Stimulated activated naive CD8-positive, alpha-beta T cell treated with anti-CD3 and anti-CD28 coated beads, Interleukin-15, Interleukin-2, amounts not matched to agents 100 U/mL and 50 U/mL, for 24 hours (primary cell): Measurements from ENCODE around the gene CALML4.
"Not testable (repeated sequence)": the region's sequence is repeated elsewhere in the genome, so short reads cannot be mapped to it uniquely, and the experiment has no call there.

Source experiments
- ATAC-seq: fragments of 150-1000 bp; cut with Tn5 transposase; one replicate; pipeline ENCODE4 v1.10.0; 2021
- DNase-seq: peaks from one replicate; pipeline ENCODE4 v3.0.0; 2021

CALML4 gene, protein sequence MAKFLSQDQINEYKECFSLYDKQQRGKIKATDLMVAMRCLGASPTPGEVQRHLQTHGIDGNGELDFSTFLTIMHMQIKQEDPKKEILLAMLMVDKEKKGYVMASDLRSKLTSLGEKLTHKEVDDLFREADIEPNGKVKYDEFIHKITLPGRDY

DNA sequence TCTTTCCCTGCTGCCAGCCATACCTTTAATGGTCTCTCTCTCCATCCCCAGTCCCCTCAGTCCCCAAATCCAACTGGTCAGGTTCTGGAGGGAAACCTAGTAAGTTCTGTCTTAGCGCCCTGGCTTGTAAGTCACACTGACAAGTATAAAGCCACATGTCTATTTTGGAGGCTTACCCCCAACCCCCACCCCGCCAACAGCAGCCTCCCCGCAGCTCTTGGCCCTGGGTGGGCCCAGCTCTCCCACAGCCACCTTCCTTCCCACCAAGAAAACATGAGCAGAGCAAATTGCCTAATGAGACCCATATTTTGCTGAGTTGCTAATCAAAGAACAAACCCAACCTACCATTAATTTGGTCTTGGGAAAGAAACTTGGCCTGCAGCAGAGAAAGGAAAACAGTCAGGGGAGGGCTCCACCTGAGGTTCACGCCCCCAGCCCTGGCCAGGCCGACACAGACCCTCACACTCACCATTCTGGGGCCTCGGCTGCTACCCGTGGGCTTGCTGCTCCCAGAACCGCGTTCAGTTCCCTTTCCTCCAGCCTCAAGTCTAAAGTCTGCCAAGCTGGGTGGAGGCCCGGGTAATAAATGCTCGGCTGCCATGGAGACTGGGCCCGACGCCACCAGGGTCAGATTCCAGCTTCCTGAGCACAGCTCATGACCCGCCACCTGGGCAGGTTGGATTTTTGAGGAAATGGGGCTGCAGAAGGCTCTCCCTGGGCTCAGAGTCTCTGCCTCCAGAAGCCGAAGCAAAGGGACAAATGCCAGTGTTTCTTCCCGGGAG lies at the start of gene CALML4:
CALML4 (minus strand) TSS at position 557 of the 782 bp plus-strand sequence; CDS start at position 472, 85 bp downstream.
- DNase-seq: no peak
- no peak for ATAC-seq

DNA sequence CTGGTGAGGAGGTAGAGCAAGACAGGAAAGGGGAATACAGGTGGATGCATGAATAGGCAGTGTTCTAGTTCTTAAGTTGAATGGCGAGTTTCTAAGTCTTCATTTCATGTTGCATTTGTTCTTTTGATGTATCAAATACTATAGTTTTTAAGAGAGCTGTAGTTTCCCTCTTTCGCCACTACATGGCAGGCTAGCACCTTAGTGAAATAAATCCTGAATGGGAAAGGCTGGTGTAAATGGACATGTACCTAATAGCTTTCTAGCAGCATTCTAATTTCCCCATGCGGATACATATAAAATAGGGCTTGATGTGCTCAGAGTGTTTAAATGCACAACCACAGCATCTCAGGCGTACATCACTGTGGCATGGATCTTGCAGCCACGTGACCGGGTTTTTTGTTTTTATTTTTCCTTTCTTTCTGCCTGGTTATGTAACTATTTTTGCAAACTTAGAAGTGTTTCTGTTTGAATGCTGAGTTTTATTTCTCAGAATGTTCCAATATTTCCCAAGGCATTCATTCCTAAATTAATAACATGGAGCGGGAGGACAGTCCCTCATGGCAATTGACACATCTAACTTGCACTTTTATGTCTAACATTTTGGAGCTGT lies 47.9 kb upstream of the CALML4 start:
- ATAC-seq (peak; percentile 68), DNase-seq (no peak)

DNA sequence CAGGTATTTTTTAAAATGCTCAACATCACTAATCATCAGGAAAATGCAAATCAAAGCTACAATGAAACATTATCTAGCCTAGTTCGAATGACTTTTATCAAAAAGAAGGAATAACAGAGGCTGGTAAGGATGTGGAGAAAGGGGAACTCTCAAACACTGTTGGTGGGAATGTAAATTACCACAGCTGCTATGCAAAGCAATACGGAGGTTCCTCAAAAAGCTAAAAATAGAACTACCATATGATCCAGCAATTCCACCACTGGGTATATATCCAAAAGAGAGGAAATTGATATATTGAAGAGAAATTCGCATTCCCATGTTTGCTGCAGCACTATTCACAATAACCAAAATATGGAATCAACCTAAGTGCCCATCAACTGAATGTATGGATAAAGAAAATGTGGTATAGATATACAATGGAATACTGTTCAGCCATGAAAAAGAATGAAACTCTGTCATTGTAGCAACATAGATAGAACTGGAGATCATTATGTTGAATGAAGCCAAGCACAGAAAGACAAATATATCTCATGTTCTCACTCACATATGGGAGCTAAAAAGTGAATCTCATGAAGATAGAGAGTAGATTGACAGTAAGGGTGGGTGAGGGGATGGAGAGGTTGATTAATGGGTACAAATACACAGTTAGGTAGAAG lies 44.1 kb upstream of the CALML4 start:
- DNase-seq (no peak), ATAC-seq (no peak)

DNA sequence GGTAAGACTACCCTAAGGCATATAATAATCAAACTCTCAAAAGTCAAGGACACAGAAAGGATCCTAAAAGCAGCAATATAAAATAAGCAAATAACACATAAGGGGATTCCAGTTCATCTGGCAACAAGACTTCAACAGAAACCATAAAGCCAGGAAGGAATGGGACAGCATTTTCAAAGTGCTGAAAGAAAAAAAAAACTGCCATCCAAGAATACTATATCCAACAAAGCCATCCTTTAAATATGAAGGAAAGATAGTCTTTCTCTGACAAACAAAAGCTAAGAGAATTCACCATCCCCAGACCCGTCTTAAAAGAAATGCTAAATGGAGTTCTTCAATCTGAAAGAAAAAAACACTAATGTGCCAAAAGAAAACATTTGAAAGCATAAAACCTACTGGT lies 39.1 kb upstream of the CALML4 start:
- DNase-seq (no peak), ATAC-seq (no peak)

DNA sequence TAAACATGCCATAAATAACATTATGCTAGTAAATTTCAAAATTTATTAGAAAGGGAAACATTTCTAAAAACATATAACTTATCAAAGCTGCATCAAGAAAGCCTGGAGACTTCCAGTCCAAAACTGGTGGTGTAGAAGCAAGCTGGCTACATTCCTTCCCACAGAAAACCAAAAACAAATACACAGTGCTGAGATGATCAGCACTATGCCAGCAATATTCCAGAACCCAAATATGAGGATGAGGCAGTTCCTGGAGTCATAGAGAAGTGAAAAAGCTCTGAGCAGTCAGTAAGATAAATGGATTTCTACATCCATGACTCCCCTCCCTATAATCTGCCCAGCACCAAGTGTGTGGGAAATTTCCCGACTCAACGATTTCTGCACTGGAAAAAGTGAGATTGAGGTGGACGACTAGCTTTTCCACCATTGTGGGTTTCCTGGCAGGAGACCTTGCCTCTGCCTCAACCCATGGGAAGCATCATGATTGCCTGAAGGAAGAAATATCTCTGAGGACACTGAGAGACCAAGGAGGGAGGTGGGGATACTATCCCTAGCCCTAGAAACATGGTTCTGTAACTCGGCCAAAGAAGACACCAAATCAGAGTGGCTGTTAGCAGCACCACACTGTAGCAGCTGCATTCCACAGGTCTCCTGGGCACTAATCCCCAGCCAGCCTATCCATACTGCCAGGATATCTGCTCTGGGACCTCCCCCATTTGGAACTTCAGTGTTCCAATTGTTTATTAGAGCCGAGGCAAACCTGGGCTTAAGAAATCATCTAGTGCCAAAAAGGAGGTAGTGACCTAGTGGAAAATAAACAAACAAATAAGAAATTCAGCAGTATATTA lies 36.2 kb upstream of the CALML4 start:
- DNase-seq (no peak), ATAC-seq (no peak)

DNA sequence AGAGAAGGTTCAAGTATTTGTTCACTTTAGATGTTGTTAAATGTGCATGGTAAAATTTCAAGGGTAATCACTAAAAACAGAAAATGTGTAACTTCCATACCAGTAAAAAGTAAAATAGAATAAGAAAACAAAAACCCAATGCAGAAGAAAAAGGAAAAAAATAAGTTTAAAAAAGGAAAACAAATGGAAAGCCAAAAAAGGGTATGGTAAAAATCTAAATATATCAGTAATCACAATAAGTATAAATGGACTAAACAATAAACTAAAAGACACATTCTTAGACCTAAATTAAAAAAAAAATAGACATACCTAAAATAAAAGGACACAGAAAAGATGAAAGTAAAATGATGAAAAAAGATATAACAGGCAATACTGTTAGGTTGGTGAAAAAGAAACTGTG lies 33.9 kb upstream of the CALML4 start:
- ATAC-seq: no peak
- DNase-seq: no peak

GRCh38 chr15:68235022-68235421 lies 29.9 kb upstream of the CALML4 start:
- DNase-seq (no peak), ATAC-seq (no peak)

DNA sequence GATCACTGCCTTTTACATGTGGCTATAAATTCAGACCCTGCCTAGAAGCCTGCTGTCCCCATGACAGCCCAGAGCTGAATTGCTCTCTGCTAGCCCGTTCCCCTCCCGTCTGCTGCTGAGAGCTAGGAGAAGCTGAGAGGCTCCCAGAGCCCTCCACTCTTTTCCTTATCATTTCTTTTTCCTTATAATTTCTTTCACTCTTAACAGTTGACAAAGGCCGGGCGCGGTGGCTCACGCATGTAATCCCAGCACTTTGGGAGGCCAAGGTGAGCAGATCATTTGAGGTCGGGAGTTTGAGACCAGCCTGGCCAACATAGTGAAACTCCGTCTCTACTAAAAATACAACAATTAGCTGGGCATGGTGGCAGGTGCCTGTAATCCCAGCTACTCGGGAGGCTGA lies 29.4 kb upstream of the CALML4 start:
- not testable (repeated sequence) for DNase-seq, ATAC-seq

GRCh38 chr15:68234060-68234459 lies 28.9 kb upstream of the CALML4 start:
- ATAC-seq (no peak), DNase-seq (no peak)

DNA sequence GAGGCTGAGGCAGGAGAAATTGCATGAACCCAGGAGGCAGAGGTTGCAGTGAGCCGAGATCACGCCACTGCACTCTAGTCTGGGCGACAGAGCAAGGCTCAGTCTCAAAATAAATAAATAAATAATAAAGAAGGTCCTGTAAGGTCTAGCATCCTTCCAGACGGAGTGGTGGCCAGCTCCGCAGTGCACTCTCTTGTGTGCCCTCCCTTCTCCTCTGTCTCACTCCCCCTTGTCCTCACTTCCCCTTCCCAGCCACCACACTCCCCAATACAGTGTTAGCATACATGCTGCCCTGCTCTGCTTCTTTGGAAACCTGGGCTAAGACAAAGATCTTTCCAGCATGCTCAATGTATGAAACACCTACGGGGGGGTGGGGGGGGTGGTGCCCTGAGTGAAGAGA lies 27.8 kb upstream of the CALML4 start:
- DNase-seq (no peak), ATAC-seq (no peak)

GRCh38 chr15:68232449-68232848 lies 27.3 kb upstream of the CALML4 start:
- DNase-seq: no peak
- no peak for ATAC-seq

GRCh38 chr15:68231102-68231818 lies 26.1 kb upstream of the CALML4 start:
- ATAC-seq (no peak), DNase-seq (no peak)

- ATAC-seq (no peak), DNase-seq (no peak)
Observed at GRCh38 chr15:68230157-68231100, 25.3 kb upstream of the CALML4 start.

DNA sequence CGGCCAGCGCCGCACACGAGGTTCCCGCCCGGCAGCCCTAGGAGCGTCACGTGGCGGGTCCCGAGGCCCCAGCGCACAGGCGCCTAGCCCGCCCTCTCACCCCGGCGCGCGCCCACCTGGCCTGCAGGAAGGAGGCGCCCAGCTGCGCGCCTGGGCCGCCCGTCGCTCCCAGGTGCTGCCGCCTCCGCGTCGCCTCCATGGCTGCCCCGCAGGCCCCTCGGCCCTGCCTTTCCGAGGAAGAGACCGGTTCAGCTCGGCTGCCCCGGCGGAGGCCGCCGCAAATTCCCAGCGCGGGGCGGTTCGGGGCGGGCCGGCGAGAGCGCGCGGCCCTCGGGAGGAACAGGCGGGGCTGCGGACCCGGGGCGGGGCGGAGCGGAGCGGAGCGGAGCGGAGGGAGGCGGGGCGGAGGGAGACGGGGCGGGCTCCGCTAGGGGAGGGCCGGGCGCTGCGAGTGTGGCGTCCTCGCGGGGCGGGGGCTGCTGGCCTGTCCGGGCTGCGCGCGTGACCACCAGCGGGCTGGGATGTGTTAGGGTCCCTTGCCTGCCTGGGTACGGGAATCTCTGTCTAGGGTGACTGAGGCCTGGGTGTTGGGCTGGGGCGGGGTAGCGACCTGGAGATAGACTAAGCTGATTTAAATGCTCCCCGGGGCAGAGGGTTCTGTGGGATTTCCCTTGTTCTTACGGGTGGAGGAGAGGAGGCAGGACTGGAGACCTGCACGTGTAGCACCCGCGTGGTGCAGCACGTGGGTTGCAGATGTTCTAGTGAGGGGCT lies 24.4 kb upstream of the CALML4 start, which contains the start of gene CLN6:
CLN6 (minus strand) TSS at position 343 of the 771 bp plus-strand sequence; CDS start at position 199, 144 bp downstream.
- ATAC-seq (peak; percentile 88), DNase-seq (peak; percentile 86)

DNA sequence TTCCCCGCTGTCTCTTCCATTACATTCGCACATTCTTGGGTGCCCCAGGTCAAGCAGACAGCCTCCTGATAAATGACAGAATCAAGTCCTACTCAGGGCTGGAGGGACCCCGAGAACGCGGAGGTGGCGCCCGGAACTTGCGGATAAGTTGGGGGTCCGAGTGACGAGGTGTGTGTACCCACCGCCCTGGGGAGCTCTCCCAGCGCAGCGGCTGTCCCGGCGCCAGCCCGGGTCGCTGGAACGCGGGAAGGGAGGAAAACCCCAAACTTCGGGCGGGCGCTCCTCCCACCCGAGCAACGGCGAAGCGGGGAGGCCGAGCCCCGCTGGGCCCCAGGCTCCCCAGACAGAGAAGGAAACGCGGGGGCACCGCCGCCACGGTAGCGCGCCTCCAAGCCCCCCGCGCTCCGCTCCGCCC lies 23.8 kb upstream of the CALML4 start:
- DNase-seq: no peak
- ATAC-seq: no peak

DNA sequence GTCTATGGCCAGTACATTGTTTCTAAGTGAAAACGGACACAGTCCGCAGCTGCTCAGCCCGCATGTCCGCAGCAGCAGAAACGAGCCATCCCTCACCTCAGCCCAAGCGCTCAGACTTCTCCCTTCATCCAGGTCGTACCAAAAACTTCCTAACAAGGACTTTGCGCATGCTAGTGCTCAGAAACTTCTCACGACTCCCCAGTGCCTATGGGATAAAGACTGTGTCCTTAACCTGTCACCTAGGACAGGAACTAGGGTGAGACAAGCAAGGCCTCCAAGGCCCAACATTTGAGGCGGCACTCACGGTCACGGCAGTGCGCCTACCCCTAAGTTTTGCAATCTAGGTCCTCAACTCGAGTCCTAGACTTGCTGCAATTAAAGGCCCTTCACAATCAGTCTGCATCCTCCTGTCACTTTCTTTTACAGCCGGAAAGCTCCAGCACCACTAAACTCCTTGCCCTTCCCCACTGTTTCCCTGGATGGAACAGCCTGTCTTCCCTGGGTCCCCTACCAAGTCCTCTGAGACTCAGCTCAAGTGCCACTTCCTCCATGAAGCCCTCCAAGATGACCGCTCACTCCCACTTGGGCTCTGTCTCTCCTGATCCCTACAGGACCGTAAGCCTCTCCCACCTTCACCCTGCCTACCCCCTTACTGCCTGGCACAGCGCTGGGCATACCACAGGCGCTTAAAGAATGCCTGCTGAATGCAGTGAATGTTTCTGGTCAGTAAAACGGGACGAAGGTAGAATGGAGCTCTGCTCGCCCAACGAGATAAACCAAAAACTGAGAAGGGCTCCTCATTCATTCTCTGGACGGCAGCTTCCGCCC lies 23.2 kb upstream of the CALML4 start:
- no peak for ATAC-seq

DNA sequence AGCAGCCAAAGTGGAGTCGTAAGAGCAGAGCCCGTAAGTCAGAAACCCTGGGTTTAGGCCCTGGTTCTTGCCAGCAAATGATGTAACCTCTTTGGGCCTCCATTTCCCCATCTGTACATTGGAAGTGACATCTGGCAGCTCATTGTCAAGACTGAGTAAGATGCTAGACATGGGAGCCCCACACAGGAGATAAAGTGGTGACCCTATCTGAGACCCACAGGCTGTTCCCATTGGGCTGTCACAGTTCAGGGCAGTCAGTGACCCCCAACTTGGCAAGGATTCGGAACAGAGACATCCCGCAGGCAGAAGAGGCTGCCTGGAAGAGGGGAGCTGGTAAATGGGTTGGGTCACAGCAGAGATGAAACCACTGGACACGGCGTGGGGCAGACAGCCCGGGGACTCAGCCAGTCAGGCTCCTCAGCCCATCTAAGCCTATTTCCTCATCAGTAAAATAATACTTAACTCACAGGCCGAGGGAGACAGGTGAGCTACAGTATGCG lies 22.6 kb upstream of the CALML4 start:
- ATAC-seq (no peak), DNase-seq (no peak)

More for the DNA sequence above, 23.2 kb upstream of the CALML4 start:
- no peak for DNase-seq

DNA sequence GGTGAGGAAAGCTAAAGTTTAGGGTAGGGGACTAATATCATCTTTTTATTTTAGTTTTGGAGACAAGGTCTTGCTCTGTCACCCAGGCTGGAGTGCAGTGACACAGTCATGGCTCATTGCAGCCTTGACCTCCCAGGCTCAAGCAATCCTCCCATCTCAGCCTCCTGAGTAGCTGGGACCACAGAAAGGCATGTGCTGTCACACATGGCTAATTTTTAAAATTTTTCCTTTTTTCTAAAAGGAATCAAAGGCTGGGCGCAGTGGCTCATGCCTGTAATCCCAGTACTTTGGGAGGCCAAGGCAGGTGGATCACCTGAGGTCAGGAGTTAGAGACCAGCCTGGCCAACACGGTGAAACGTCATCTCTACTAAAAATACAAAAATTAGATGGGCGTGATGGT lies 20.3 kb upstream of the CALML4 start:
- not testable (repeated sequence) for DNase-seq, ATAC-seq
